Fibroblast of skin of left quadriceps (primary cell): ENCODE results near the gene SPOUT1.

Source experiments
- DNase-seq, 2 experiments: peaks; one replicate each; pipeline ENCODE4 v3.0.0-alpha.2; 2013; ENCODE audit warnings: low read depth in 2 of 2

Gene SPOUT1

DNA sequence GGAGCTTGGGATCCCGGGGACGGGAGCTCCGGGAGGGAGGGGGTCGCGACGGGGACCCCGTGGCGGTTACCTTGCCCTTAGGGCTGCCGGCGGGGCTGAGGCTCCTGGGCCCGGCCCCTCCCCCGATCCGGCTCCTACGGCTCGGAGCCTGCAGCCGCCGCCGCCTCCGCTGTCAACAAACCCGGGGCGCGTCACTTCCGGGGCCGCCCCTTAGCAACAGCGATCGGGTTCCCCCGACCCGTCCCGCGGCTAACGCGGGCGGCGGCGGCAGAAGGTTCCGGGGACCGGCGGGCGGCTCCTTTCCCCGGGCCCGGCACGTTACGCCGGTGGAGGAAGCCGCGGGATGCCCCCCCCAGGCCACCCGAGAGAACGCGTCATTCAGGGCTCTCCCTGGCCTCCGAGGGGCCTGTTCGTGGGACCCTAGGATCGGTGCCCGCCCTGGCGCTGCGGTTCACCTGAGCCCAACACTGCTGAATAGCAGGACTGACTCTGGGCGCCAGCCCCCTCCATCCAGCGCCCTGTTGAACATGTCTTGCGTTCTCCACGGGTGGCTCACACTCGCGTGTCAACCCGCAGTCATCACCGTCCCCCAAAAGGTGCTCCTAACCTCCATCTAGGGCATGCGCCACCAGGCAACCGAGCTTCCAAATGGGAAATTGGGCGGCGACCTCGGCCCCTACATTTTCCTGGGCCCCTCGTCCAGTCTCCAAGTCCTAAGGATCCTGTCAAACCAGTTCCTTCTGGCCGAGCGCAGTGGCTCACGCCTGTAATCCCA lies 57.7 kb downstream of the SPOUT1 start, which contains the start of gene ZER1:
Gene ZER1 (minus strand): TSS at position 183 of the 775 bp plus-strand sequence. CDS start 16,362 bp downstream, outside the sequence.
- peak; percentile 70 to 77 for DNase-seq

DNA sequence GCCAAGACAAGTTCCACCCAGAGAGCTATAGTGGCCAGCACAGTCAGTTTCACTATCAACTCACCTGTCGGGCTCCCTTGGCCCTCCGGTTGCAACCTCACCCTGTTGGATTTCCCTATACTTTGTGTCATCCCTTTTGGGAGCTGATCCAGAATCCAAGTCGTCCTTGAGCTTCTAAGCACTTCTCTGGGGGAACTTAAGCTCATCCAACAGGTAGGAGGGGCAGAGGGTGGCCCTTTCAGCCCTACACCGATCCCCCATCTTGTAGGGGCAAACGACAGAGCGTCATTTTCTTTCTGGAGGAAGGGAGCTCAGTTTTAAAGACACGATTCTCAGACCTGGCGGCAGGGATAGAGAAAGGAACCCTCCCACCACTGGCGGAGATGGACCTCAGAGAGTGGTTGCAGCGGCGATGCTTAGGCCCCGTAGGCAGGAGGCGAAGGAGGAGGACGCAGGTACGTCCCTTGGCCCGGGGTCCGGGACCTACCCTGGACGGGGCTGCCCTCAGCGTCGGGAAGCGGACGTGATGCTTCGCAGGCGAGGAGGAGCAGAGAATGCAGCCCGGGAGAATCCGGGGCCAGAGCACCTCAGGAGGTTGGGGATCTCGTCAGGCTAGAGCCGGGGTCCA lies 58.4 kb downstream of the SPOUT1 start:
- DNase-seq: no peak

DNA sequence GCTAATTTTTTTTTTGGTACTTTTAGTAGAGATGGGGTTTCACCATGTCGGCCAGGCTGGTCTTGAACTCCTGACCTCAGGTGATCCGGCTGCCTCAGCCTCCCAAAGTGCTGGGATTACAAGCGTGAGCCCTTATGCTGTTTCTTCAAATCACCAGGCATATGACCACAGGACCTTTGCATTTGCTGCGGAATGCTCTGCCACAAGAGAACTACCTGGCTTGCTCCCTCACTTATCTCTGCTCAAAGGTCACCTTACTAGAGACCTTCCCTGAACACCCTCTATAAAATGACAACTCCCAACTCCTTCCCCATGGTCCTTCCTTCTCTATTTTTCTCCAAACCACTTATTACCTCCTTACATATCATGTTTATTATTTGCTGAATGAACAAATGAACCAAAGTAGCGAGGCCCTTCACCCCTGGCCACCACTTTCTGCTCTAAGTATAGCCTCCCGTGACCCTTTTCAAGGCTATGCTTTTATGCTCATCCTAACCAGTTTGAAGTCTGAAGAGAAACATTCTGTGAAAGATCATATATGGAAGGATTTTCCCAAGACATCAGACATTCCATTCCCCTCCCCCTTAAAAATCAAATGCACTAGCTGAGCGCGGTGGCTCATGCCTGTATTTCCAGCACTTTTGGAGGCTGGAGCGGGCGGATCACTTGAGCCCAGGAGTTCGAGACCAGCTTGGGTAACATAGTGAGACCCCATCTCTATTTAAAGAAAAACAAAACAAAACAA lies 59.1 kb downstream of the SPOUT1 start:
- DNase-seq: no peak
